A549 (cell line): Measurements from ENCODE around the gene CDH6. TPM values are rescaled to one million over a fixed set of nuclear protein-coding genes. Genes with fewer than 3 reads are reported as not detected.

ENCODE experiments used
- ATAC-seq, 2 experiments: fragments of 200-7000 bp in 1 of 2; fragments of >200 bp in 1 of 2; cut with Nextera tagmentation in 1 of 2; cut with Tn5 transposase in 1 of 2; 3 replicates each; pipeline versions ENCODE4 v1.8.0 to v1.9.1; 2018 to 2020; ENCODE audit warnings: mild to moderate bottlenecking in 1 of 2, moderate library complexity in 1 of 2
- CTCF ChIA-PET: fragments of 300-600 bp; sonication (Branson Sonifier 250); formaldehyde crosslinking; extraction: SDS; loops from one replicate; lab custom pipeline; 2021; ENCODE audit warnings: antibody characterized with exemption, inconsistent platforms; lab: Yijun Ruan, JAX
- POLR2A ChIA-PET: fragments of 350-600 bp; formaldehyde crosslinking; extraction: SDS; loops from one replicate; lab custom pipeline; 2021; ENCODE audit warnings: antibody characterized with exemption, inconsistent platforms; lab: Yijun Ruan, JAX
- DNase-seq, 2 experiments: peaks; one replicate each; pipeline versions ENCODE4 v3.0.0 to v3.0.0-alpha.2; 2011 to 2016; ENCODE audit warnings: low read depth in 1 of 2, low spot score in 1 of 2
- FAIRE-seq: peaks from 2 replicates; lab custom pipeline; 2011; peaks lifted over from hg19 to GRCh38; lab: Jason Lieb, UNC
- H3K27ac ChIP-seq, 2 experiments: fragments of >200 bp; sonication (Bioruptor Twin); formaldehyde crosslinking; 3 replicates each; pipeline ENCODE4 v1.5.1; 2016 to 2017
- H3K4me1 ChIP-seq: fragments of >200 bp; sonication (Bioruptor Twin); formaldehyde crosslinking; 3 replicates; pipeline ENCODE4 v1.6.1; 2016
- H3K4me2 ChIP-seq: fragments of >200 bp; sonication (Bioruptor Twin); formaldehyde crosslinking; 3 replicates; pipeline ENCODE4 v1.6.1; 2016
- H3K4me3 ChIP-seq: fragments of >200 bp; sonication (Bioruptor Twin); formaldehyde crosslinking; 3 replicates; pipeline ENCODE4 v1.5.1; 2016
- H3K9me3 ChIP-seq: fragments of >200 bp; sonication (Bioruptor Twin); formaldehyde crosslinking; 3 replicates; pipeline ENCODE4 v1.6.1; 2016
- BCL3 ChIP-seq: fragments of >200 bp; sonication (Bioruptor Twin); formaldehyde crosslinking; IDR thresholded peaks from 3 replicates; pipeline ENCODE4 v1.6.1; 2016
- BHLHE40 ChIP-seq: IDR thresholded peaks from 2 replicates; pipeline ENCODE4 v1.6.1; 2012; ENCODE audit warnings: low read depth, low read length, inconsistent platforms
- CEBPB ChIP-seq, 2 experiments: fragments of >200 bp in 1 of 2; sonication (Bioruptor Twin) in 1 of 2; formaldehyde crosslinking in 1 of 2; IDR thresholded peaks; 2 replicates each; pipeline ENCODE4 v1.6.1; 2012 to 2016
- E2F6 ChIP-seq: IDR thresholded peaks from 2 replicates; pipeline ENCODE4 v1.6.1; 2012; ENCODE audit warnings: low read depth, borderline replicate concordance
- EHF ChIP-seq: fragments of 250-450 bp; sonication (Bioruptor Pico); IDR thresholded peaks from 2 replicates; pipeline ENCODE4 v1.5.0; 2020; ENCODE audit warnings: mild to moderate bottlenecking
- EHMT2 ChIP-seq: fragments of 200-600 bp; sonication (generic); IDR thresholded peaks from 2 replicates; pipeline ENCODE4 v1.6.1; 2016; ENCODE audit warnings: antibody characterized with exemption, low read depth, mild to moderate bottlenecking, moderate library complexity
- ELK1 ChIP-seq: fragments of 150-350 bp; IDR thresholded peaks from 2 replicates; pipeline ENCODE4 v1.6.1; 2014; ENCODE audit warnings: low read depth, mild to moderate bottlenecking, low read length
- ESRRA ChIP-seq: fragments of 150-350 bp; IDR thresholded peaks from 2 replicates; pipeline ENCODE4 v1.6.1; 2014; ENCODE audit warnings: mild to moderate bottlenecking, low read length, borderline replicate concordance
- GATA3 ChIP-seq: IDR thresholded peaks from 2 replicates; pipeline ENCODE4 v1.6.1; 2012; ENCODE audit warnings: borderline replicate concordance
- HDAC2 ChIP-seq: fragments of 200-600 bp; sonication (generic); IDR thresholded peaks from 2 replicates; pipeline ENCODE4 v1.6.1; 2016
- HES2 ChIP-seq: fragments of >200 bp; sonication (Bioruptor Twin); formaldehyde crosslinking; IDR thresholded peaks from 2 replicates; pipeline ENCODE4 v1.6.1; 2016
- HEYL ChIP-seq: fragments of 250-450 bp; sonication (Bioruptor Pico); IDR thresholded peaks from 2 replicates; pipeline ENCODE4 v1.8.0; 2021; ENCODE audit warnings: mild to moderate bottlenecking, moderate library complexity
- KDM1A ChIP-seq: fragments of 200-600 bp; sonication (generic); IDR thresholded peaks from 2 replicates; pipeline ENCODE4 v1.6.1; 2016; ENCODE audit warnings: low read depth, mild to moderate bottlenecking
- MAFK ChIP-seq: fragments of 450-650 bp; IDR thresholded peaks from 2 replicates; pipeline ENCODE4 v1.6.1; 2014; ENCODE audit not compliant: partially characterized antibody
- MAZ ChIP-seq: fragments of 150-350 bp; IDR thresholded peaks from 2 replicates; pipeline ENCODE4 v1.6.1; 2014; ENCODE audit warnings: antibody characterized with exemption, low read depth, low read length, borderline replicate concordance
- NR3C1 ChIP-seq: fragments of >200 bp; sonication (Bioruptor Twin); formaldehyde crosslinking; IDR thresholded peaks from 3 replicates; pipeline ENCODE4 v1.6.1; 2017
- RARB ChIP-seq: fragments of 250-450 bp; sonication (Bioruptor Pico); IDR thresholded peaks from 2 replicates; pipeline ENCODE4 v1.8.0; 2021; ENCODE audit warnings: mild to moderate bottlenecking, moderate library complexity
- REST ChIP-seq: fragments of 200-600 bp; sonication (generic); IDR thresholded peaks from 2 replicates; pipeline ENCODE4 v1.6.1; 2016; ENCODE audit warnings: antibody characterized with exemption, mild to moderate bottlenecking, moderate library complexity
- SMC3 ChIP-seq: fragments of >200 bp; sonication (Bioruptor Twin); formaldehyde crosslinking; IDR thresholded peaks from 3 replicates; pipeline ENCODE4 v1.6.1; 2018; ENCODE audit warnings: inconsistent platforms
- ZC3H11A ChIP-seq: fragments of 450-650 bp; IDR thresholded peaks from 2 replicates; pipeline ENCODE4 v1.6.1; 2014; ENCODE audit warnings: antibody characterized with exemption, mild to moderate bottlenecking
- ZSCAN20 ChIP-seq: fragments of 250-450 bp; sonication (Bioruptor Pico); IDR thresholded peaks from 2 replicates; pipeline ENCODE4 v1.8.0; 2022; ENCODE audit warnings: mild to moderate bottlenecking, moderate library complexity
- WGBS: methylation state at CpG from one replicate; pipeline ENCODE4 v1.1.6; 2017; ENCODE audit errors: missing lambda C conversion rate; 5-methylcytosine and 5-hydroxymethylcytosine counted together
- polyA plus RNA-seq, 4 experiments: library from polyadenylated mRNA; depleted of rRNA in 3 of 4; stranded (reverse); fragments of >200 nt; fragmentation: RNase III in 1 of 4; extraction: RNeasy Plus Mini Kit Qiagen cat#74134 plus additional on column Dnase treatment in 1 of 4; gene quantifications; 2 replicates in 3 of 4; 3 replicates in 1 of 4; pipeline ENCODE4 v1.2.3, GENCODE V29; 2011 to 2017

CDH6 gene
- polyA plus RNA-seq, 2 of the 4 experiments (the other 2 are of a cell fraction): 0.25 to 0.61 TPM

- TF ChIP-seq BCL3 (no peak), HDAC2 (no peak), EHMT2 (no peak), HEYL (no peak), MAFK (no peak), EHF (CRISPR knock-in tag) (no peak), RARB (CRISPR knock-in tag) (no peak), KDM1A (no peak), ZC3H11A (no peak), GATA3 (no peak), MAZ (no peak), ELK1 (no peak)
These were observed 1.0 kb upstream of the CDH6 start (continued) for GRCh38 chr5:31192442-31192841.

GRCh38 chr5:31193116-31193515 is 370 bp upstream of the CDH6 start:
- Histone ChIP-seq H3K4me3 (peak overlapping the region; percentile 47; the same call in 1 of the 3 replicates), H3K9me3 (no peaks in the 10 kb centered on the region), H3K4me2 (peak overlapping the region; percentile 94), H3K4me1 (peaks cover 6% of the 10 kb centered on the region; the same call in 2 of the 3 replicates), H3K27ac (no peak overlapping the region)
- no peak for TF ChIP-seq CEBPB (IDR thresholded peaks at IDR 0.05)
- POLR2A ChIA-PET: no interaction called here
- no peak for ATAC-seq
- CTCF ChIA-PET: no interaction called here
- 68% methylated on average over 10 of the region's 10 CpGs for WGBS
- no peak for DNase-seq
- FAIRE-seq: no peak

- TF ChIP-seq REST (no peak), HES2 (no peak), BHLHE40 (no peak), NR3C1 (no peak), SMC3 (no peak), E2F6 (no peak), ESRRA (no peak), ZSCAN20 (no peak)
- FAIRE-seq: no peak
- no peak overlapping the region for H3K27ac ChIP-seq
- WGBS: 8% methylated on average over 15 of the region's 15 CpGs
- H3K4me2 ChIP-seq: peak overlapping the region; percentile 94
- H3K9me3 ChIP-seq: no peaks in the 10 kb centered on the region
- POLR2A ChIA-PET: no interaction called here
- peak overlapping the region; percentile 47 for H3K4me3 ChIP-seq
- ATAC-seq: peak; percentile 44 to 65; a peak in 4 of 6 replicates
- CTCF ChIA-PET: no interaction called here
- peak in 1 of 2 experiments; percentile 2 for DNase-seq
- H3K4me1 ChIP-seq: peaks cover 6% of the 10 kb centered on the region; the same call in 2 of the 3 replicates
These were observed 955 bp downstream of the CDH6 start for GRCh38 chr5:31194468-31194813.
